HEK293 (cell line): ENCODE data around the gene MBOAT2.

Experiments
- CTCF ChIA-PET: fragments of 350-600 bp; formaldehyde crosslinking; extraction: SDS; loops from one replicate; lab custom pipeline; 2021; ENCODE audit warnings: antibody characterized with exemption; lab: Yijun Ruan, JAX
- POLR2A ChIA-PET: fragments of 300-600 bp; formaldehyde crosslinking; extraction: SDS; loops from one replicate; lab custom pipeline; 2020; ENCODE audit warnings: antibody characterized with exemption, inconsistent platforms; lab: Yijun Ruan, JAX
- H3K27ac ChIP-seq: fragments of 200-500 bp; sonication (Bioruptor generic); 2 replicates; pipeline ENCODE4 v1.5.1; 2014; ENCODE audit warnings: low read depth, low read length, control low read depth, inconsistent platforms; ENCODE audit errors: extremely low read depth
- H3K36me3 ChIP-seq, 2 experiments: fragments of 200-500 bp in 1 of 2; sonication (Bioruptor generic) in 1 of 2; 1 replicate in 1 of 2; 2 replicates in 1 of 2; pipeline ENCODE4 v1.5.1; 2014 to 2017; ENCODE audit warnings: inconsistent platforms in 2 of 2, low read length in 2 of 2; ENCODE audit not compliant: control insufficient read depth in 2 of 2, insufficient read depth in 1 of 2
- H3K4me1 ChIP-seq: fragments of 200-500 bp; sonication (Bioruptor generic); 2 replicates; pipeline ENCODE4 v1.5.1; 2014; ENCODE audit warnings: mild to moderate bottlenecking, low read length, inconsistent platforms; ENCODE audit not compliant: control insufficient read depth, insufficient read depth
- H3K4me3 ChIP-seq: 2 replicates; pipeline ENCODE4 v1.5.1; 2011; ENCODE audit warnings: low read depth, mild to moderate bottlenecking, control low read depth, low read length, moderate library complexity
- H3K9me3 ChIP-seq: fragments of 200-500 bp; sonication (Bioruptor generic); 2 replicates; pipeline ENCODE4 v1.5.1; 2014; ENCODE audit warnings: low read depth, low read length, inconsistent platforms; ENCODE audit not compliant: control insufficient read depth, insufficient read depth
- IKZF3 ChIP-seq: fragments of 450-650 bp; IDR thresholded peaks from 2 replicates; pipeline ENCODE4 v1.5.0; 2018; ENCODE audit warnings: missing biosample characterization, mild to moderate bottlenecking, missing genetic modification characterization, moderate library complexity
- KLF16 ChIP-seq: fragments of 450-650 bp; formaldehyde crosslinking; IDR thresholded peaks from 2 replicates; pipeline ENCODE4 v1.5.1; 2017; ENCODE audit warnings: missing biosample characterization, missing genetic modification characterization
- MYNN ChIP-seq: fragments of 450-650 bp; formaldehyde crosslinking; IDR thresholded peaks from 2 replicates; pipeline ENCODE4 v1.5.1; 2016; ENCODE audit warnings: missing biosample characterization, missing genetic modification characterization, borderline replicate concordance
- PRDM1 ChIP-seq: fragments of 450-650 bp; formaldehyde crosslinking; IDR thresholded peaks from 2 replicates; pipeline ENCODE4; 2016; ENCODE audit warnings: missing biosample characterization, missing genetic modification characterization
- SCRT2 ChIP-seq: fragments of 450-650 bp; formaldehyde crosslinking; IDR thresholded peaks from 2 replicates; pipeline ENCODE4 v1.5.1; 2016; ENCODE audit warnings: missing biosample characterization, missing genetic modification characterization
- ZBTB1 ChIP-seq: fragments of 450-650 bp; formaldehyde crosslinking; IDR thresholded peaks from 2 replicates; pipeline ENCODE4 v1.5.1; 2016; ENCODE audit warnings: missing biosample characterization, missing genetic modification characterization
- ZBTB20 ChIP-seq: fragments of 450-650 bp; formaldehyde crosslinking; IDR thresholded peaks from 2 replicates; pipeline ENCODE4 v1.5.1; 2016; ENCODE audit warnings: missing biosample characterization, missing genetic modification characterization
- ZBTB21 ChIP-seq: fragments of 450-650 bp; formaldehyde crosslinking; IDR thresholded peaks from 2 replicates; pipeline ENCODE4 v1.5.1; 2017; ENCODE audit warnings: missing biosample characterization, missing genetic modification characterization
- ZNF10 ChIP-seq: fragments of 450-650 bp; formaldehyde crosslinking; IDR thresholded peaks from 2 replicates; pipeline ENCODE4 v1.5.1; 2017; ENCODE audit warnings: missing biosample characterization, missing genetic modification characterization
- ZNF133 ChIP-seq: fragments of 450-650 bp; formaldehyde crosslinking; IDR thresholded peaks from 2 replicates; pipeline ENCODE4 v1.5.1; 2016; ENCODE audit warnings: missing biosample characterization, missing genetic modification characterization
- ZNF155 ChIP-seq: fragments of 450-650 bp; formaldehyde crosslinking; IDR thresholded peaks from 2 replicates; pipeline ENCODE4 v1.5.1; 2016; ENCODE audit warnings: missing biosample characterization, missing genetic modification characterization
- ZNF311 ChIP-seq: fragments of 450-650 bp; formaldehyde crosslinking; IDR thresholded peaks from 2 replicates; pipeline ENCODE4 v1.5.1; 2017; ENCODE audit warnings: missing biosample characterization, missing genetic modification characterization, borderline replicate concordance
- ZNF354C ChIP-seq: fragments of 450-650 bp; formaldehyde crosslinking; IDR thresholded peaks from 2 replicates; pipeline ENCODE4 v1.5.1; 2016; ENCODE audit warnings: missing biosample characterization, missing genetic modification characterization, low read depth, borderline replicate concordance
- ZNF37A ChIP-seq: fragments of 450-650 bp; IDR thresholded peaks from 2 replicates; pipeline ENCODE4 v1.5.1; 2018; ENCODE audit warnings: missing biosample characterization, missing genetic modification characterization
- ZNF391 ChIP-seq: fragments of 450-650 bp; formaldehyde crosslinking; IDR thresholded peaks from 2 replicates; pipeline ENCODE4 v1.5.1; 2016; ENCODE audit warnings: low read depth, missing biosample characterization, missing genetic modification characterization, borderline replicate concordance
- ZNF510 ChIP-seq: fragments of 450-650 bp; formaldehyde crosslinking; IDR thresholded peaks from 2 replicates; pipeline ENCODE4 v1.5.1; 2018; ENCODE audit warnings: mild to moderate bottlenecking, missing genetic modification characterization, missing biosample characterization; ENCODE audit not compliant: insufficient replicate concordance
- ZNF521 ChIP-seq: fragments of 450-650 bp; formaldehyde crosslinking; IDR thresholded peaks from 2 replicates; pipeline ENCODE4 v1.5.1; 2017; ENCODE audit warnings: missing biosample characterization, mild to moderate bottlenecking, missing genetic modification characterization
- ZNF664 ChIP-seq: fragments of 450-650 bp; formaldehyde crosslinking; IDR thresholded peaks from 2 replicates; pipeline ENCODE4 v1.5.1; 2016; ENCODE audit warnings: missing biosample characterization, missing genetic modification characterization
- TF ChIP-seq, protein P1 (sequence below): fragments of 450-650 bp; formaldehyde crosslinking; IDR thresholded peaks from 2 replicates; pipeline ENCODE4 v1.5.1; 2017; ENCODE audit warnings: missing biosample characterization, mild to moderate bottlenecking, missing genetic modification characterization, moderate library complexity
- TF ChIP-seq, protein P2 (sequence below): fragments of 450-650 bp; formaldehyde crosslinking; IDR thresholded peaks from 2 replicates; pipeline ENCODE4 v1.5.1; 2016; ENCODE audit warnings: missing biosample characterization, missing genetic modification characterization, low read depth
- TF ChIP-seq, protein P3 (sequence below): fragments of 450-650 bp; formaldehyde crosslinking; IDR thresholded peaks from 2 replicates; pipeline ENCODE4 v1.5.1; 2016; ENCODE audit warnings: missing biosample characterization, missing genetic modification characterization
- TF ChIP-seq, protein P4 (sequence below): fragments of 450-650 bp; formaldehyde crosslinking; IDR thresholded peaks from 2 replicates; pipeline ENCODE4 v1.5.1; 2016; ENCODE audit warnings: missing biosample characterization, missing genetic modification characterization

The MBOAT2 gene

DNA sequence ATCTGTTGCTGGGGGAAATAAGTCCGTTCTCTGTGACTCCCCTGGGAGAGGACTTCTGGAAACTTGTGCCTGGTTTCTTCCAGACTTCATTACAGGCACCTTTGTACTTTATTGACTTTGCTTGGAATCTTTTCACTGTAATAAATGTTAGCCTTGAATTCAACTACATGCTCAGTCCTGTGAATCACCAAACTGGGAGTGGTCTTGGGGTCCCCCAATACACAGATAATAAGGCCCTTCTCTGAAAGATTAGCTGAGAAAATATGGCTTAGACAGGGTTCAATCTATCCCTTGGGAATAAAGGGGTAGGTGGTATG, 117.3 kb downstream of the MBOAT2 start:
- CTCF ChIA-PET: interaction anchor here (1.2 to 2.2 kb wide), 2 partner anchors 13 to 253 kb away, joined by 4 to 8 read pairs; no protein-coding TSS in a partner anchor
- Histone ChIP-seq H3K4me1 (0 out of 2 replicates have a peak, but pooled peaks cover 3% of the 10 kb centered on the region), H3K36me3 (peaks cover 0 to 13% of the 10 kb centered on the region in 2 experiments; a peak in 1 of 3 replicates)

DNA sequence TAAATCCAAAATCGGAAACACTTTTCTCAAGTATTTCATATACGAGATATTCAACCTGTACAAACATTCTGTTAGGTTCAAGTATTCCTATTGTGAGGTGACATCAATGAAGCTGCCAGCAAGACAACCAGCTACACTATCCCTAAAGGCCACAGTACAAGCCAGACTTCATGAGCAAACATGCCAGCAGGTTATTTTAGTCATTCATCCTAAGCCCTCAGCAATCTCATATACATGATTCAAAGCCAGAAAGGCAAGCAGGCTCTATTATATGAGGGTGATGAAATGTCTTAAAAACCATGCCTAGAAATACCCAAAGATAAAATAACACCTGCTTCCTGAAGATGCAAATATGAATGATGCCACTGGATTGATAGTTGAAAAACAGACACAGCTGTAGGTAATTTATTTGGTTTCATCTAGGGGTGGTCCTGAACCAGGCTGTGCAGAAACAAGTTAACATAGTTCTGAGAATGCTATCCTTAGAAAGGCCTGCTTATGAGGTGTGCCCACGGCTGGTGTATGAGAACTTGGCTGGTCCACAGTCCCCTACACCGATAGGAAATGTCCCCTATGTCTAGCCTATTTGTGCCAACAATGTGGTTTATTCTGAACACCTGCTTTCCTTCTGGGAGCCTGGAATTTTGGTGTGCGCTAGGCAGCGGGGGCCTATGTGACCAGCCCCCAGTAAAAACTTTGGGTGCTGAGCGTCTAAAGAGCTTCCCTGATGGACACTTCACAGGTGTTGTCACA, 117.9 kb downstream of the MBOAT2 start:
- Histone ChIP-seq H3K9me3 (no peaks in the 10 kb centered on the region), H3K36me3 (peaks cover 0 to 18% of the 10 kb centered on the region in 2 experiments; a peak in 1 of 3 replicates), H3K4me3 (no peak overlapping the region), H3K27ac (no peak overlapping the region), H3K4me1 (0 out of 2 replicates have a peak, but pooled peaks cover 3% of the 10 kb centered on the region)
- POLR2A ChIA-PET: no interaction called here
- CTCF ChIA-PET: interaction anchor here (1.2 to 2.2 kb wide), 2 partner anchors 13 to 253 kb away, joined by 4 to 8 read pairs; no protein-coding TSS in a partner anchor
- TF ChIP-seq ZNF37A (tag by site-specific recombination) (no peak), ZNF521 (tag by site-specific recombination) (no peak), ZBTB1 (tag by site-specific recombination) (no peak), ZNF354C (tag by site-specific recombination) (no peak), SCRT2 (tag by site-specific recombination) (no peak), MYNN (tag by site-specific recombination) (no peak), ZNF311 (tag by site-specific recombination) (no peak), ZNF664 (tag by site-specific recombination) (no peak), ZBTB21 (tag by site-specific recombination) (no peak)
- TF ChIP-seq, protein P1, sequence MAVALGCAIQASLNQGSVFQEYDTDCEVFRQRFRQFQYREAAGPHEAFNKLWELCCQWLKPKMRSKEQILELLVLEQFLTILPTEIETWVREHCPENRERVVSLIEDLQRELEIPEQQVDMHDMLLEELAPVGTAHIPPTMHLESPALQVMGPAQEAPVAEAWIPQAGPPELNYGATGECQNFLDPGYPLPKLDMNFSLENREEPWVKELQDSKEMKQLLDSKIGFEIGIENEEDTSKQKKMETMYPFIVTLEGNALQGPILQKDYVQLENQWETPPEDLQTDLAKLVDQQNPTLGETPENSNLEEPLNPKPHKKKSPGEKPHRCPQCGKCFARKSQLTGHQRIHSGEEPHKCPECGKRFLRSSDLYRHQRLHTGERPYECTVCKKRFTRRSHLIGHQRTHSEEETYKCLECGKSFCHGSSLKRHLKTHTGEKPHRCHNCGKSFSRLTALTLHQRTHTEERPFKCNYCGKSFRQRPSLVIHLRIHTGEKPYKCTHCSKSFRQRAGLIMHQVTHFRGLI (tag by site-specific recombination): no peak
- TF ChIP-seq, protein P2, sequence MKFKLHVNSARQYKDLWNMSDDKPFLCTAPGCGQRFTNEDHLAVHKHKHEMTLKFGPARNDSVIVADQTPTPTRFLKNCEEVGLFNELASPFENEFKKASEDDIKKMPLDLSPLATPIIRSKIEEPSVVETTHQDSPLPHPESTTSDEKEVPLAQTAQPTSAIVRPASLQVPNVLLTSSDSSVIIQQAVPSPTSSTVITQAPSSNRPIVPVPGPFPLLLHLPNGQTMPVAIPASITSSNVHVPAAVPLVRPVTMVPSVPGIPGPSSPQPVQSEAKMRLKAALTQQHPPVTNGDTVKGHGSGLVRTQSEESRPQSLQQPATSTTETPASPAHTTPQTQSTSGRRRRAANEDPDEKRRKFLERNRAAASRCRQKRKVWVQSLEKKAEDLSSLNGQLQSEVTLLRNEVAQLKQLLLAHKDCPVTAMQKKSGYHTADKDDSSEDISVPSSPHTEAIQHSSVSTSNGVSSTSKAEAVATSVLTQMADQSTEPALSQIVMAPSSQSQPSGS (tag by site-specific recombination): no peak

More for the DNA sequence above, 117.3 kb downstream of the MBOAT2 start:
- H3K27ac ChIP-seq: no peak overlapping the region
- H3K4me3 ChIP-seq: no peak overlapping the region
- no peaks in the 10 kb centered on the region for H3K9me3 ChIP-seq
- POLR2A ChIA-PET: no interaction called here
- TF ChIP-seq ZNF10 (tag by site-specific recombination): no peak
- TF ChIP-seq, protein P3, sequence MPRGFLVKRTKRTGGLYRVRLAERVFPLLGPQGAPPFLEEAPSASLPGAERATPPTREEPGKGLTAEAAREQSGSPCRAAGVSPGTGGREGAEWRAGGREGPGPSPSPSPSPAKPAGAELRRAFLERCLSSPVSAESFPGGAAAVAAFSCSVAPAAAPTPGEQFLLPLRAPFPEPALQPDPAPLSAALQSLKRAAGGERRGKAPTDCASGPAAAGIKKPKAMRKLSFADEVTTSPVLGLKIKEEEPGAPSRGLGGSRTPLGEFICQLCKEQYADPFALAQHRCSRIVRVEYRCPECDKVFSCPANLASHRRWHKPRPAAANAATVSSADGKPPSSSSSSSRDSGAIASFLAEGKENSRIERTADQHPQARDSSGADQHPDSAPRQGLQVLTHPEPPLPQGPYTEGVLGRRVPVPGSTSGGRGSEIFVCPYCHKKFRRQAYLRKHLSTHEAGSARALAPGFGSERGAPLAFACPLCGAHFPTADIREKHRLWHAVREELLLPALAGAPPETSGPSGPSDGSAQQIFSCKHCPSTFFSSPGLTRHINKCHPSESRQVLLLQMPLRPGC: no peak
- TF ChIP-seq, protein P4, sequence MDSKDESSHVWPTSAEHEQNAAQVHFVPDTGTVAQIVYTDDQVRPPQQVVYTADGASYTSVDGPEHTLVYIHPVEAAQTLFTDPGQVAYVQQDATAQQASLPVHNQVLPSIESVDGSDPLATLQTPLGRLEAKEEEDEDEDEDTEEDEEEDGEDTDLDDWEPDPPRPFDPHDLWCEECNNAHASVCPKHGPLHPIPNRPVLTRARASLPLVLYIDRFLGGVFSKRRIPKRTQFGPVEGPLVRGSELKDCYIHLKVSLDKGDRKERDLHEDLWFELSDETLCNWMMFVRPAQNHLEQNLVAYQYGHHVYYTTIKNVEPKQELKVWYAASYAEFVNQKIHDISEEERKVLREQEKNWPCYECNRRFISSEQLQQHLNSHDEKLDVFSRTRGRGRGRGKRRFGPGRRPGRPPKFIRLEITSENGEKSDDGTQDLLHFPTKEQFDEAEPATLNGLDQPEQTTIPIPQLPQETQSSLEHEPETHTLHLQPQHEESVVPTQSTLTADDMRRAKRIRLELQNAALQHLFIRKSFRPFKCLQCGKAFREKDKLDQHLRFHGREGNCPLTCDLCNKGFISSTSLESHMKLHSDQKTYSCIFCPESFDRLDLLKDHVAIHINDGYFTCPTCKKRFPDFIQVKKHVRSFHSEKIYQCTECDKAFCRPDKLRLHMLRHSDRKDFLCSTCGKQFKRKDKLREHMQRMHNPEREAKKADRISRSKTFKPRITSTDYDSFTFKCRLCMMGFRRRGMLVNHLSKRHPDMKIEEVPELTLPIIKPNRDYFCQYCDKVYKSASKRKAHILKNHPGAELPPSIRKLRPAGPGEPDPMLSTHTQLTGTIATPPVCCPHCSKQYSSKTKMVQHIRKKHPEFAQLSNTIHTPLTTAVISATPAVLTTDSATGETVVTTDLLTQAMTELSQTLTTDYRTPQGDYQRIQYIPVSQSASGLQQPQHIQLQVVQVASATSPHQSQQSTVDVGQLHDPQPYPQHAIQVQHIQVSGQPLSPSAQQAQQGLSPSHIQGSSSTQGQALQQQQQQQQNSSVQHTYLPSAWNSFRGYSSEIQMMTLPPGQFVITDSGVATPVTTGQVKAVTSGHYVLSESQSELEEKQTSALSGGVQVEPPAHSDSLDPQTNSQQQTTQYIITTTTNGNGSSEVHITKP (tag by site-specific recombination): no peak
- no peak for TF ChIP-seq PRDM1 (tag by site-specific recombination)
- TF ChIP-seq ZBTB20 (tag by site-specific recombination): no peak
- TF ChIP-seq IKZF3 (tag by site-specific recombination): no peak
- TF ChIP-seq KLF16 (tag by site-specific recombination): no peak
- TF ChIP-seq ZNF133 (tag by site-specific recombination): no peak
- TF ChIP-seq ZNF510 (tag by site-specific recombination): no peak
- TF ChIP-seq ZNF391 (tag by site-specific recombination): no peak
- TF ChIP-seq ZNF155: no peak
- TF ChIP-seq, all 188 proteins: peak for 0
